B cell (primary cell): Measurements from ENCODE around the gene GNG13.

ENCODE experiments used
- EZH2 ChIP-seq: IDR thresholded peaks from 2 replicates; pipeline ENCODE4 v1.6.1; 2012; ENCODE audit warnings: borderline replicate concordance, low read depth, mild to moderate bottlenecking, moderate library complexity, low read length; ENCODE audit not compliant: insufficient read depth, poor library complexity, severe bottlenecking
- TF ChIP-seq, protein P1 (sequence below): fragments of 200-600 bp; IDR thresholded peaks from one replicate; pipeline ENCODE4 v1.8.0; 2022; ENCODE audit warnings: antibody characterized with exemption, mild to moderate bottlenecking

- TF ChIP-seq, protein P1, sequence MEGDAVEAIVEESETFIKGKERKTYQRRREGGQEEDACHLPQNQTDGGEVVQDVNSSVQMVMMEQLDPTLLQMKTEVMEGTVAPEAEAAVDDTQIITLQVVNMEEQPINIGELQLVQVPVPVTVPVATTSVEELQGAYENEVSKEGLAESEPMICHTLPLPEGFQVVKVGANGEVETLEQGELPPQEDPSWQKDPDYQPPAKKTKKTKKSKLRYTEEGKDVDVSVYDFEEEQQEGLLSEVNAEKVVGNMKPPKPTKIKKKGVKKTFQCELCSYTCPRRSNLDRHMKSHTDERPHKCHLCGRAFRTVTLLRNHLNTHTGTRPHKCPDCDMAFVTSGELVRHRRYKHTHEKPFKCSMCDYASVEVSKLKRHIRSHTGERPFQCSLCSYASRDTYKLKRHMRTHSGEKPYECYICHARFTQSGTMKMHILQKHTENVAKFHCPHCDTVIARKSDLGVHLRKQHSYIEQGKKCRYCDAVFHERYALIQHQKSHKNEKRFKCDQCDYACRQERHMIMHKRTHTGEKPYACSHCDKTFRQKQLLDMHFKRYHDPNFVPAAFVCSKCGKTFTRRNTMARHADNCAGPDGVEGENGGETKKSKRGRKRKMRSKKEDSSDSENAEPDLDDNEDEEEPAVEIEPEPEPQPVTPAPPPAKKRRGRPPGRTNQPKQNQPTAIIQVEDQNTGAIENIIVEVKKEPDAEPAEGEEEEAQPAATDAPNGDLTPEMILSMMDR: no peak
- TF ChIP-seq EZH2: no peak
These were observed 4.9 kb upstream of the GNG13 start for GRCh38 chr16:805474-805873.
